HepG2 (cell line): ENCODE data around the gene NPNT. TPM values are rescaled to one million over a fixed set of nuclear protein-coding genes. Genes with fewer than 3 reads are reported as not detected.

Experiments
- ATF5 ChIP-seq: sonication (generic); formaldehyde crosslinking; IDR thresholded peaks from 2 replicates; pipeline ENCODE4 v1.4.0; 2020; ENCODE audit warnings: mild to moderate bottlenecking, low read depth, missing genetic modification reagents
- BRF2 ChIP-seq: sonication (generic); formaldehyde crosslinking; IDR thresholded peaks from 2 replicates; pipeline ENCODE4 v1.8.1; 2022; ENCODE audit warnings: mild to moderate bottlenecking, missing genetic modification reagents
- CHCHD3 ChIP-seq: sonication (generic); formaldehyde crosslinking; IDR thresholded peaks from 2 replicates; pipeline ENCODE4 v1.8.0; 2022; ENCODE audit warnings: mild to moderate bottlenecking, missing genetic modification reagents, moderate library complexity
- HBP1 ChIP-seq: IDR thresholded peaks from 2 replicates; pipeline ENCODE4 v1.6.1; 2016; ENCODE audit warnings: low read depth, control low read depth
- HOXA5 ChIP-seq: sonication (generic); formaldehyde crosslinking; IDR thresholded peaks from 2 replicates; pipeline ENCODE4 v1.4.0; 2020; ENCODE audit warnings: missing genetic modification reagents
- MLX ChIP-seq: IDR thresholded peaks from 2 replicates; pipeline ENCODE4 v1.6.1; 2016
- MYPOP ChIP-seq: sonication (generic); formaldehyde crosslinking; IDR thresholded peaks from 2 replicates; pipeline ENCODE4 v1.8.1; 2023; ENCODE audit warnings: mild to moderate bottlenecking, moderate library complexity, missing genetic modification reagents
- NR2F1 ChIP-seq, 2 experiments: fragments of 450-650 bp in 1 of 2; formaldehyde crosslinking in 1 of 2; IDR thresholded peaks; 2 replicates each; pipeline versions ENCODE4 v1.5.0 to v1.6.1; 2016 to 2020; ENCODE audit warnings: mild to moderate bottlenecking in 1 of 2, missing compliant biosample characterization in 1 of 2, missing genetic modification reagents in 1 of 2, moderate library complexity in 1 of 2
- NR3C1 ChIP-seq: sonication (generic); formaldehyde crosslinking; IDR thresholded peaks from 2 replicates; pipeline ENCODE4 v1.4.0; 2020; ENCODE audit warnings: missing genetic modification reagents
- PLRG1 ChIP-seq: fragments of 450-650 bp; conservative IDR thresholded peaks from 2 replicates; pipeline ENCODE4 v1.6.1; 2016
- THAP8 ChIP-seq: sonication (generic); formaldehyde crosslinking; IDR thresholded peaks from 2 replicates; pipeline ENCODE4 v1.5.1; 2020; ENCODE audit warnings: missing genetic modification reagents, mild to moderate bottlenecking, borderline replicate concordance
- ZBTB42 ChIP-seq: sonication (generic); formaldehyde crosslinking; IDR thresholded peaks from 2 replicates; pipeline ENCODE4 v1.5.0; 2020; ENCODE audit warnings: mild to moderate bottlenecking, missing genetic modification reagents
- ZNF318 ChIP-seq: sonication (generic); formaldehyde crosslinking; IDR thresholded peaks from 2 replicates; pipeline ENCODE4 v1.4.0; 2020; ENCODE audit warnings: mild to moderate bottlenecking, missing genetic modification reagents
- ZNF530 ChIP-seq: sonication (generic); formaldehyde crosslinking; IDR thresholded peaks from 2 replicates; pipeline ENCODE4 v1.5.0; 2020; ENCODE audit warnings: low read depth, mild to moderate bottlenecking, missing genetic modification reagents
- ZNF678 ChIP-seq: sonication (generic); formaldehyde crosslinking; IDR thresholded peaks from 2 replicates; pipeline ENCODE4 v1.4.0; 2020; ENCODE audit warnings: mild to moderate bottlenecking, missing genetic modification reagents
- polyA plus RNA-seq, 8 experiments: library from polyadenylated mRNA; depleted of rRNA in 3 of 8; stranded (reverse) in 7 of 8; unstranded in 1 of 8; fragments of >200 nt; fragmentation: Illumina TruSeq in 4 of 8; extraction: Trizol in 4 of 8; gene quantifications; 2 replicates each; pipeline versions ENCODE4 v1.2.1 to v1.2.3, GENCODE V29; 2011 to 2016; ENCODE audit warnings: low read depth in 4 of 8, missing spikeins in 1 of 8, mixed read lengths in 1 of 8; ENCODE audit not compliant: insufficient read depth in 1 of 8
- total RNA-seq, 5 experiments: library from RNA; depleted of rRNA; stranded (reverse); fragments of >200 nt; fragmentation: Illumina TruSeq; extraction: Trizol; gene quantifications; 2 replicates each; pipeline ENCODE4 v1.2.3, GENCODE V29; 2016; ENCODE audit warnings: low read depth in 1 of 5

The NPNT gene
- total and polyA plus RNA-seq, 2 of the 13 experiments (the other 11 are each of a cell fraction or from before 2014, with no cell fraction given): 1.1 to 19.1 TPM

- no peak for TF ChIP-seq ZNF318 (CRISPR knock-in tag)
- no peak for TF ChIP-seq ATF5 (CRISPR knock-in tag)
- no peak for TF ChIP-seq NR2F1 (CRISPR knock-in tag; IDR thresholded peaks at IDR 0.05)
- no peak for TF ChIP-seq HBP1
- no peak for TF ChIP-seq MLX (CRISPR knock-in tag)
- TF ChIP-seq CHCHD3 (CRISPR knock-in tag): no peak
- no peak for TF ChIP-seq ZNF530 (CRISPR knock-in tag)
- no peak for TF ChIP-seq PLRG1
- no peak for TF ChIP-seq BRF2 (CRISPR knock-in tag)
- TF ChIP-seq MYPOP (CRISPR knock-in tag): no peak
- no peak for TF ChIP-seq HOXA5 (CRISPR knock-in tag)
- TF ChIP-seq ZBTB42 (CRISPR knock-in tag): no peak
- no peak for TF ChIP-seq NR3C1
- TF ChIP-seq THAP8: no peak
- TF ChIP-seq ZNF678: no peak
Observed at GRCh38 chr4:105933083-105933482, 37.8 kb downstream of the NPNT start (continued).
